HG02763 (cell line): Measurements from ENCODE around the gene DNAJB7.
"Not testable (repeated sequence)": the region's sequence is repeated elsewhere in the genome, so short reads cannot be mapped to it uniquely, and the experiment has no call there.

ENCODE experiments used
- ATAC-seq: cut with Tn5 transposase; IDR thresholded peaks from one replicate; pipeline ENCODE4 v1.9.1; 2021; ENCODE audit warnings: mild to moderate bottlenecking, moderate library complexity; ENCODE audit not compliant: unreplicated experiment

Gene DNAJB7

GRCh38 chr22:40862013-40862412, at the start of gene DNAJB7:
Gene DNAJB7 (minus strand): TSS chr22:40862113. CDS start chr22:40861994, 119 bp downstream.
- ATAC-seq, result no peak

DNA sequence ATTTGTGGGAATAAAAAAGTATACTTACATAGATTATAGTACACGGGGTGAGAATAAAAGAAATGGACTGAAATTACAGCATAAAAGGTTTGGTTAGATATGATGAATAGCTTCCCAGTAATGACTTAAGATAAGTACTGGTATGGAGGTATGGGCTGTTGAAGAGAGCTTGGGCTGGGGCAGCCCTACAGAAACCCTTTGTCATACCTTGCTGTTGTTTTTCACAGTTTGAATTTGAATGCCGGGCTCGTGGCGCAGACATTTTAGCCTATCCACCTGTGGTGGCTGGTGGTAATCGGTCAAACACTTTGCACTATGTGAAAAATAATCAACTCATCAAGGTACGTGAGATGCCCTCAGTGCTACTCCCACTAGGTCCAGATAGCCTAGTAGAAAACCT, 47.0 kb upstream of the DNAJB7 start:
- ATAC-seq, result no peak

- ATAC-seq, result no peak
These were observed 42.2 kb upstream of the DNAJB7 start for GRCh38 chr22:40904101-40904500.

DNA sequence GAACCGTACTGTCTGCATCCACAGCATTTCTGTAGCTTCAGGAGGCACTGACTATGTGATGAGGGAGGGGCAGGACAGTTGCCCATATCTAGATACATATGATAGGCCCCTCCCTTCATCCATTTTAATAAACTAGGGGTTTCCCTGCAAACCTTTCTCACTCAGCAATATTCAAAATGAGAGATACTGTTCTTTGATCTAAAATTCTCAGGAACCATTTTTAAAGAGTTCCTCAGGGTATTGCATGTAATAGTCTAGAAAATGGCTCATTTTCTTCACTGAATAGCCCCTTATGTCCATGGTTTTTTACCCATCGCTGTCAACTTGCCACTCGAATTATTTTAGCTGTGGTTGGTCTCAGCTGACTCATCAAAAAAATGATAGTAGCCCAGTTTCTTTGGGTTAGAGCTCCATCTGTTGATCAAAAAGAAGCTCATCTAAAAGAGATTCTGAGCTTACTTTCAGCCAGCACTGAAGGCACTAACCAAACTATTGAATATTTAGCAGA, 37.0 kb upstream of the DNAJB7 start:
- no peak for ATAC-seq

- ATAC-seq, result no peak
These were observed 32.5 kb upstream of the DNAJB7 start for GRCh38 chr22:40894417-40894816.

DNA sequence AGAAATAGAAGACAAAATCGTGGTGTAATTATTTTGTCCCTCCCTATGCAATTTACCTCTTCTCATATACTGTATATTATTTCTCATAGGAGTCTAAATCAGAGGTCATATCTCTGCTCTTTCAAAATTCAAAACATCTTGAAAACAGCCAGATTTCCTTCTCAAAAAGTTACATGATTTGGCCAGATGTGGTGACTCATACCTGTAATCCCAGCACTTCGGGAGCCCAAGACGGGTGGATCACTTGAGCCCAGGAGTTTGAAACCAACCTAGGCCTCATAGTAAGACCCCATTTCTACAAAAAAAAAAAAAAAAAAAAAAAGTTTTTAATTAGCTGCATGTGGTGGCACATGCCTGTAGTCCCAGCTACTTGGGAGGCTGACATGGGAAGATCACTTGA, 29.0 kb upstream of the DNAJB7 start:
- ATAC-seq, result no peak

DNA sequence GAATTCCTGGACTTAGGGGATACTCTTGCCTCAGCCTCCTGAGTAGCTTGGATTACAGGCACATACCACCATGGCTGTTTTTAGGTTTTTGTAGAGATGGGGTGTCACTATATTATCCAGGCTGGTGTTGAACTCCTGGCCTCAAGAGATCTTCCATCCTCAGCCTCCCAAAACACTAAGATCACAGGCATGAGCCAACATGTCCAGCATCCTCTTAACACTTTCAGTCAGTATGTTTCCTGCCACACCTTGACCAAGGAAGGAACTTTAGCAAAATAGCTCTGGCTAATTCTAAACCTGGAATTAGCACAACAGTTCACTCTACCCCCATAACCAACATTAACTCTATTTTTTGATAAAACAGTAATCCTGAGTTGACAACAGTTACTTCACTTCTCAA, 27.2 kb upstream of the DNAJB7 start:
- no peak for ATAC-seq

- no peak for ATAC-seq
These were observed 17.0 kb upstream of the DNAJB7 start for GRCh38 chr22:40878922-40879321.

DNA sequence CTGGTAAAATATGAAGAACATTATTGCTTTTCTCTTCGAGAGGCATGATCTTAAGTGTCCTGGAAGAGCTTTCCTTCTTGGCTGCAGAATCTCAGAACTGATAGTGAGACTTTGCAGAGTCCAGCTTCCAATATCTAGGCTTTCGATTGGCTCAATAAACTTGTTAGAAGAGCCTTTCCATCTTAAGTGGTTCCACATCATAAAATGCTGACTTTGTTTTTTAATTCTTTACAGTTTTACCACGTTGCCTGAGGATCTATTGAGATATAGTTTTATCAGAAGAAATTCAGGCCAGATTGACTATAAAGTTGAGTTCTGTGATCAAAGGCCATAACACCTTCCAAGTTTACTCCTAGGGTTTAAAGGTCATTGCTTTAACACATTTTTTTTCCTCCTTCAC, 15.6 kb upstream of the DNAJB7 start:
- no peak for ATAC-seq

DNA sequence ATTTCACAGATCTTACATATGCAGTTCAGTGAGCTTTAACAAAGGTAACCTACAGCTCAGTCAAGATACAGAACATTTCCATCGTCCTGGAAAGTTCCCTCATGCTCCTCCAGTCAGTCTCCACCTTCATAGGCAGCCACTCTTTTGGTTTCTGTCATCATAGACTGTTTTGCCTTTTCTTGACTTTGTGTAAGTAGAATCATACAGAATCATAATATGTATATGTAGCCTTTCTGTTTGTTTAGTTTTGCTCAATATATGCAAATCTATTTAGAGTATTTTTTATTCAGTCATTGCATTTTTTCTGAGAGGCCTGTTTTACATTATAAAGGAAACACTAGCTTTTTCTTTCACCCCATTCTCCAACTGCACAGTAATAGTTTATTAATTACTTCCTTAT, 15.0 kb upstream of the DNAJB7 start:
- no peak for ATAC-seq

GRCh38 chr22:40875111-40875510, 13.2 kb upstream of the DNAJB7 start:
- ATAC-seq, result no peak

GRCh38 chr22:40874016-40874415, 12.1 kb upstream of the DNAJB7 start:
- ATAC-seq, result no peak

DNA sequence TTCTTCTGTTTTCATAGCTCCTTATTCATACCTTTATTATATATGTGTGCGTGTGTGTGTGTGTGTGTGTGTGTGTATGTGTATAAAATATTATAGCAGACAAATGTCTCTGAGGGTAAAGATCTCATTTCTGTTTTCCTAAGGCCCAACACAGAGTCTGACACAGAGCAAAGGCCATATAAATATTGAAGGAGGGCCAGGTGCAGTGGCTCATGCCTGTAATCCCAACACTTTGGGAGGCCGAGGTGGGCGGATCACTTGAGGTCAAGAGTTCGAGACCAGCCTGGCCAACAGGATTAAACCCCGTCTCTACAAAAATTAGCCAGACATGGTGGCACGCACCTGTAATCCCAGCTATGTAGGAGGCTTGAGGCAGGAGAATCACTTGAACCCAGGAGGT, 6.5 kb upstream of the DNAJB7 start:
- not testable (repeated sequence) for ATAC-seq

- no peak for ATAC-seq
These were observed 5.2 kb upstream of the DNAJB7 start for GRCh38 chr22:40867109-40867508.

- no peak for ATAC-seq
These were observed 624 bp upstream of the DNAJB7 start for GRCh38 chr22:40862537-40862936.

DNA sequence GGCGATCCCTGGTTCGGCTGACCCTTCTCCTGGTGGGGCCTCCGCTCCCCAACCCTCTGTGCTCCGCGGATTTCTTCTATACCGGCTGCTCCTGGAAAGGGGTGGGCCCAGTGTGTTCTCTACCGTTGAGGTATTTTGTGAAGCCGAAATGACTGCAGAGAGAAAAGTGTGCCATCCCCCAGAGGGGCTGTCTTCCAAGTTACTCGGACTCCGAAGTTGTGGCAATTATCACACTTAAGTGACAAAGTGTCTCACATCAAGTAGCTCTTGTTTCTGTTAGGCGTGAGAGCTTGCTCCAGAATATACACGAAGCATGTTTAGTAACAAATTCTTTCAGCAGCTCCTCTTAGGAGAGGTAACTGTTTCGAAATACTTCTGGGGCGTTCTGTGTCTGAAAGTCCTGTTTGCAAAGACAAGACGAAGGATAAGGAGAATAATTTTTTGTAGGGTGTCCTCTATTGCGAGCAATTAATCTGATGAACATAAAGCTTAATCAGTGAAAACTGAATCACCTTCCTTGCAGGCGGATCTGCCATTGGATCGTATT, 4.5 kb downstream of the DNAJB7 start:
- ATAC-seq, result no peak

- peak; percentile 90 for ATAC-seq
These were observed 5.2 kb downstream of the DNAJB7 start, which contains the start of the genes ST13 and XPNPEP3 for GRCh38 chr22:40856513-40857308. Gene ST13 (minus strand): TSS chr22:40856639. CDS start chr22:40856540, 99 bp downstream. Gene XPNPEP3 (plus strand): TSS chr22:40857148. CDS start chr22:40857182, 34 bp downstream.

- peak; percentile 21 for ATAC-seq
These were observed 5.9 kb downstream of the DNAJB7 start for GRCh38 chr22:40855979-40856512.

GRCh38 chr22:40855071-40855978, 6.6 kb downstream of the DNAJB7 start:
- ATAC-seq, result no peak

GRCh38 chr22:40853961-40854360, 8.0 kb downstream of the DNAJB7 start:
- ATAC-seq, result no peak

DNA sequence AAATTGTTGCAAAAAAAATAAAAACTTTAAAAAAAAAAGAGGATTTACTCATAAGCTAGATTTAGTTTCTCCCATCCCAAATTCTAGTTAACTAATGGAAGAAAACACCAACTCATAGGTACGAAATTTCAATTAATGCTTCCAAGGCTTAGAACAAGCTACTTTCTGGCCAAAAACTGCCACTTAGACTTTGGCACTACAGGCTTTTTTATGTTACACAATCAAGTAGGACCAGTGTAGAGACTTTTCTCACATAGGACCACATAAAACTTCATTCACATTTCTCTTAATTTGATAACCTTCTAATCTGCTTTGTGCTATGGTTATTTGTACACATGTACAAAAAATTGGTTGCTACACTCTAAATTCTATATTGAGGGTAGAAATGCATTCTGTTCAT, 8.6 kb downstream of the DNAJB7 start:
- ATAC-seq, result no peak
